Ovary (tissue), 9 donors: ENCODE measurements around the gene SYT14. TPM values are rescaled to one million over a fixed set of nuclear protein-coding genes. Genes with fewer than 3 reads are reported as not detected.
"Not testable (repeated sequence)": the region's sequence is repeated elsewhere in the genome, so short reads cannot be mapped to it uniquely, and the experiment has no call there.

Source experiments
- DNase-seq, 5 donors: peaks; one replicate each; pipeline ENCODE4 v3.0.0-alpha.2; 2019 to 2020
- H3K27ac ChIP-seq, 2 donors: fragments of 200-600 bp; one replicate each; pipeline versions ENCODE4 v1.5.1 to v1.8.0; 2019 to 2022
- H3K27me3 ChIP-seq: fragments of 200-600 bp; one replicate; pipeline ENCODE4 v1.8.0; 2022
- H3K36me3 ChIP-seq: fragments of 200-600 bp; sonication (generic); one replicate; pipeline ENCODE4 v1.5.1; 2019
- H3K4me1 ChIP-seq: one replicate; pipeline ENCODE4 v1.8.1; 2013; ENCODE audit warnings: mild to moderate bottlenecking, moderate library complexity; ENCODE audit not compliant: insufficient read depth
- H3K4me3 ChIP-seq: fragments of 200-600 bp; sonication (generic); one replicate; pipeline ENCODE4 v1.5.1; 2017
- H3K9me3 ChIP-seq, 2 donors: fragments of 200-600 bp in 1 of 2; sonication (generic) in 1 of 2; one replicate each; pipeline versions ENCODE4 v1.5.1 to v1.8.1; 2013 to 2019; ENCODE audit warnings: mild to moderate bottlenecking in 1 of 2, moderate library complexity in 1 of 2
- EP300 ChIP-seq: sonication (generic); formaldehyde crosslinking; IDR thresholded peaks from one replicate; pipeline ENCODE4 v1.6.1; 2017; ENCODE audit warnings: antibody characterized with exemption
- POLR2A ChIP-seq: fragments of 450-650 bp; IDR thresholded peaks from one replicate; pipeline ENCODE4 v1.6.1; 2017; ENCODE audit warnings: antibody characterized with exemption, mild to moderate bottlenecking, moderate library complexity
- WGBS, 3 donors: extraction: QIAGEN DNeasy Blood & Tissue Kit in 1 of 3; methylation state at CpG; one replicate each; pipeline versions ENCODE4 v1.1.5 to v1.1.7; 2013 to 2017; 5-methylcytosine and 5-hydroxymethylcytosine counted together
- intact Hi-C, 4 donors: fragments of 100-400 bp; cut with DNase I; formaldehyde crosslinking; loops; one replicate each; pipeline versions ENCODE4 v1.11.0 to v1.15.1; 2022 to 2023
- polyA plus RNA-seq, 2 donors: library from polyadenylated mRNA; stranded (reverse); fragments of 200-250 nt in 1 of 2; fragments of 350-450 nt in 1 of 2; fragmentation: Illumina TruSeq in 1 of 2; extraction: RNeasy Lipid Tissue Mini Kit (QIAGEN cat#74804) in 1 of 2; gene quantifications; one replicate each; pipeline ENCODE4 v1.2.3, GENCODE V29; 2013 to 2014
- total RNA-seq, 7 donors: library from RNA; depleted of rRNA in 2 of 7; stranded (reverse); fragments of >200 nt in 2 of 7; fragmentation: NEBNext Ultra II Directional in 3 of 7; extraction: Animal tissue kit (Norgen Biotek cat#: 25700) in 3 of 7; gene quantifications; one replicate each; pipeline versions ENCODE4 v1.1.0 to v1.2.4, GENCODE V29; 2016 to 2023
- TF ChIP-seq, protein P1 (sequence below), 3 donors: fragments of 450-650 bp in 2 of 3; fragments of 200-600 bp in 1 of 3; IDR thresholded peaks; one replicate each; pipeline versions ENCODE4 v1.5.1 to v1.8.0; 2016 to 2022; ENCODE audit warnings: antibody characterized with exemption in 3 of 3, mild to moderate bottlenecking in 1 of 3
- donor health status: DM: no; HTN: no; CAD: no; lungs with moderate emphysema.
- donor health status: DM: no; HTN: no; CAD: no.
- donor health status: Bipolar disorder and iron deficiency.
- donor health status: DM: yes; HTN: yes; CAD: no.
- donor health status: DM: no; HTN: no; CAD: no.
- donor health status: DM: yes; HTN: yes; CAD: no.

SYT14 gene
- total and polyA plus RNA-seq, 9 donors = under 0.01 to 0.45 (median 0.15) TPM; not detected in 3

DNA sequence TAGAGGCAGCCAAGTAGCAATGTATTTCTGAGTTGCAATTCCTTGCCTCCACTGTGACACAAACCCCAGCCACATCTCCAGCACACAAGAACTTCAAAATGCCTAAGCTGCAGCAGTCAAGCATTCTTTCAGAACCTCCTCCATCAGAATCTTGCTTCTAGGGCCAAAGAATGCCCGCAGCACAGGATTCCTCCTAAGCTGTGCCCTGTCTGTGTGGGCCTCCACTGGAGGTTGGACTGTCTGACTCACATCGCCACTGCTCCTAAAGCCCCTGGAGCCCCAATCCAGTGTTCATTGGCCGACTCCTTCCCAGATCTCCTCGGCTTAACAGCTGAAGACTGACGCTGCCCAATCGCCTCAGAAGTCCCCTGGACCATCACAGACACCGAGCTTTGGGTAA is 251.4 kb downstream of the SYT14 start:
- intact Hi-C loops = no loop called here
- Histone ChIP-seq H3K9me3 (no peaks in the 10 kb centered on the region), H3K36me3 (no peaks in the 10 kb centered on the region), H3K4me1 (no peaks in the 10 kb centered on the region), H3K27ac (no peak overlapping the region), H3K4me3 (no peak overlapping the region), H3K27me3 (no peaks in the 10 kb centered on the region)
- DNase-seq = no peak
- WGBS, 3 donors = 88 to 96% (median 92%) methylated on average over 7 of the region's 7 CpGs
- TF ChIP-seq EP300 = no peak
- no peak for TF ChIP-seq POLR2A
- TF ChIP-seq, protein P1, sequence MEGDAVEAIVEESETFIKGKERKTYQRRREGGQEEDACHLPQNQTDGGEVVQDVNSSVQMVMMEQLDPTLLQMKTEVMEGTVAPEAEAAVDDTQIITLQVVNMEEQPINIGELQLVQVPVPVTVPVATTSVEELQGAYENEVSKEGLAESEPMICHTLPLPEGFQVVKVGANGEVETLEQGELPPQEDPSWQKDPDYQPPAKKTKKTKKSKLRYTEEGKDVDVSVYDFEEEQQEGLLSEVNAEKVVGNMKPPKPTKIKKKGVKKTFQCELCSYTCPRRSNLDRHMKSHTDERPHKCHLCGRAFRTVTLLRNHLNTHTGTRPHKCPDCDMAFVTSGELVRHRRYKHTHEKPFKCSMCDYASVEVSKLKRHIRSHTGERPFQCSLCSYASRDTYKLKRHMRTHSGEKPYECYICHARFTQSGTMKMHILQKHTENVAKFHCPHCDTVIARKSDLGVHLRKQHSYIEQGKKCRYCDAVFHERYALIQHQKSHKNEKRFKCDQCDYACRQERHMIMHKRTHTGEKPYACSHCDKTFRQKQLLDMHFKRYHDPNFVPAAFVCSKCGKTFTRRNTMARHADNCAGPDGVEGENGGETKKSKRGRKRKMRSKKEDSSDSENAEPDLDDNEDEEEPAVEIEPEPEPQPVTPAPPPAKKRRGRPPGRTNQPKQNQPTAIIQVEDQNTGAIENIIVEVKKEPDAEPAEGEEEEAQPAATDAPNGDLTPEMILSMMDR (IDR thresholded peaks at IDR 0.05) = no peak

DNA sequence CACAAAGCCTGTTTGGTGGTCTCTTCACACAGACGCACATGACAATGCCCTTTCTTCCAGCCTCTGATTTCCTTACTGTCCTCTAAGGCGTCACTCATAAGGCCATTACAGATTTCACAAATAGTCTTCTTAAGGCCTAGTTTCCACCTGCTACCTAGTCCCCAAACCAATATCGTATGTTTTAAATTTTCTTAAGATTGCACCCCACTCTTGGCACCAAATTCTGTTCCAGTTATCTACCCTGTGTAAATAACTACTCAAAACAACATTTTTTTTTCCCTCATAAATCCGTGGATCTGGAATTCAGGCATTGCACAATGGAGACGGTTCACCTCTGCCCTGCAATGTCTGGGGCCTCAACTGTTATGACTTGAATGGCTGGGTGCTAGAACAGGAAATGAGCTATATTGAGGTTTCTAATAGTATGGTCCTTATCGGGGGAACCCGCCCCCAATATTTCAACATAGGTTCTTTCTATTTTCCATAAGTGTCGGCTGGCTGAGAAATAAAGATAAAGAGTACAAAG is 257.7 kb downstream of the SYT14 start:
- intact Hi-C loops = no loop called here
- TF ChIP-seq, protein P1 (IDR thresholded peaks at IDR 0.05) = no peak
- no peak for TF ChIP-seq EP300
- no peak for TF ChIP-seq POLR2A

DNA sequence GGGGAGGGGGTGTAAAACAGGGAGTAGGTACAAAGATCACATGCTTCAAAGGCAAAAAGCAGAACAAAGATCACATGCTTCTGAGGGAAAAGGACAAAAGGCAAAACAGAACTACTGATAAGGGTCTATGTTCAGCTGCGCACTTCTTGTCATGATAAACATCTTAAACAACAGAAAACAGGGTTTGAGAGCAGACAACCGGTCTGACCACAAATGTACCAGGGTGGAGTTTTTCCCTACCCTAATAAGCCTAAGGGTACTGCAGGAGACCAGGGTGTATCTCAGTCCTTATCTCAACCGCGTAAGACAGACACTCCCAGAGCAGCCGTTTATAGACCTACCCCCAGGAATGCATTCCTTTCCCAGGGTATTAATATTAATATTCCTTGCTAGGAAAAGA is 258.2 kb downstream of the SYT14 start:
- intact Hi-C loops, DNase-seq, H3K27ac ChIP-seq, H3K27me3 ChIP-seq, H3K4me1 ChIP-seq, H3K4me3 ChIP-seq, H3K9me3 ChIP-seq, H3K36me3 ChIP-seq: not testable (repeated sequence)
- 75 to 92% (median 85%) methylated on average over 5 of the region's 5 CpGs for WGBS, 3 donors

More for the DNA sequence above, 257.7 kb downstream of the SYT14 start:
- Histone ChIP-seq H3K27me3 (no peaks in the 10 kb centered on the region), H3K27ac (no peak overlapping the region), H3K4me1 (no peaks in the 10 kb centered on the region), H3K9me3 (no peaks in the 10 kb centered on the region), H3K4me3 (no peak overlapping the region), H3K36me3 (no peaks in the 10 kb centered on the region)
- no peak for DNase-seq
- 83 to 84% (median 83%) methylated on average over 8 of the region's 8 CpGs for WGBS, 3 donors

GRCh38 chr1:210198840-210199239 is 260.8 kb downstream of the SYT14 start:
- 51 to 71% (median 61%) methylated on average over 3 of the region's 3 CpGs for WGBS, 3 donors
- Histone ChIP-seq H3K4me1 (no peaks in the 10 kb centered on the region), H3K4me3 (no peak overlapping the region), H3K36me3 (no peaks in the 10 kb centered on the region), H3K27ac (no peak overlapping the region), H3K9me3 (no peaks in the 10 kb centered on the region), H3K27me3 (no peaks in the 10 kb centered on the region)
- no peak for DNase-seq
- intact Hi-C loops = no loop called here
- no peak for TF ChIP-seq EP300
- TF ChIP-seq, protein P1 (IDR thresholded peaks at IDR 0.05) = no peak
- TF ChIP-seq POLR2A = no peak

GRCh38 chr1:210200124-210200736 is 262.2 kb downstream of the SYT14 start:
- no peaks in the 10 kb centered on the region for H3K36me3 ChIP-seq
- H3K4me3 ChIP-seq = no peak overlapping the region
- H3K27ac ChIP-seq = no peak overlapping the region
- TF ChIP-seq POLR2A (no peak), EP300 (no peak)
- TF ChIP-seq, protein P1 (IDR thresholded peaks at IDR 0.05) = no peak
- DNase-seq = no peak
- H3K9me3 ChIP-seq = no peaks in the 10 kb centered on the region
- intact Hi-C loops = loop anchor here in 1 of 4 donors (10.0 kb wide), 1 partner anchor 105 kb away; no protein-coding TSS in a partner anchor
- 56 to 67% (median 61%) methylated on average over 3 of the region's 3 CpGs for WGBS, 3 donors
- no peaks in the 10 kb centered on the region for H3K27me3 ChIP-seq
- no peaks in the 10 kb centered on the region for H3K4me1 ChIP-seq
